GM12878 (cell line): Measurements from ENCODE around the gene TMTC3. TPM values are rescaled to one million over a fixed set of nuclear protein-coding genes. Genes with fewer than 3 reads are reported as not detected.
"Not testable (repeated sequence)": the region's sequence is repeated elsewhere in the genome, so short reads cannot be mapped to it uniquely, and the experiment has no call there.

Experiments
- ATAC-seq: fragments of 200-7000 bp; cut with Tn5 transposase; 3 replicates; pipeline ENCODE4 v1.9.1; 2020; ENCODE audit warnings: mild to moderate bottlenecking, moderate library complexity
- BruUV-seq: library from RNA; stranded (reverse); fragments of 400-500 nt; replicated peaks from 2 replicates; lab custom pipeline; 2021; lab: Mats Ljungman, UMichigan
- CTCF ChIA-PET: fragments of 300-600 bp; sonication (Branson Sonifier 250); formaldehyde crosslinking; extraction: SDS; loops from one replicate; lab custom pipeline; 2021; ENCODE audit warnings: inconsistent platforms; lab: Yijun Ruan, JAX
- POLR2A ChIA-PET: fragments of 350-600 bp; formaldehyde crosslinking; extraction: SDS; loops from one replicate; lab custom pipeline; 2021; ENCODE audit warnings: inconsistent platforms; lab: Charles Lee
- RAD21 ChIA-PET: fragments of 300-600 bp; sonication (Branson Sonifier 250); formaldehyde crosslinking; loops from one replicate; lab custom pipeline; 2023; ENCODE audit warnings: antibody characterized with exemption; ENCODE audit not compliant: unreplicated experiment; lab: Charles Lee
- SMC1A ChIA-PET: fragments of 300-600 bp; sonication (Branson Sonifier 250); formaldehyde crosslinking; loops from one replicate; lab custom pipeline; 2023; ENCODE audit not compliant: unreplicated experiment, uncharacterized antibody; lab: Charles Lee
- DNase-seq: peaks from one replicate; pipeline ENCODE4 v3.0.0-alpha.2; 2011; ENCODE audit warnings: low read depth, low spot score
- FAIRE-seq: peaks from 3 replicates; lab custom pipeline; 2011; peaks lifted over from hg19 to GRCh38; lab: Jason Lieb, UNC
- H2AFZ ChIP-seq: 2 replicates; pipeline ENCODE4 v1.6.0; 2011; ENCODE audit warnings: low read depth, low read length, control low read depth; ENCODE audit not compliant: control insufficient read depth
- H3K27ac ChIP-seq: 2 replicates; pipeline ENCODE4 v1.5.1; 2011; ENCODE audit warnings: control low read depth; ENCODE audit not compliant: control insufficient read depth, insufficient read depth
- H3K27me3 ChIP-seq, 2 experiments: replicated peaks in 1 of 2; 2 replicates each; pipeline versions ENCODE4 v1.6.0 to v1.6.1; 2011; ENCODE audit warnings: low read length in 1 of 2; ENCODE audit not compliant: control insufficient read depth in 2 of 2, insufficient read depth in 2 of 2
- H3K36me3 ChIP-seq, 2 experiments: 2 replicates each; pipeline ENCODE4 v1.5.1; 2011; ENCODE audit warnings: low read length in 1 of 2; ENCODE audit not compliant: control insufficient read depth in 2 of 2, insufficient read depth in 2 of 2
- H3K4me1 ChIP-seq: 2 replicates; pipeline ENCODE4 v1.6.1; 2011; ENCODE audit warnings: mild to moderate bottlenecking, low read length, moderate library complexity, mixed read lengths; ENCODE audit not compliant: control insufficient read depth, insufficient read depth
- H3K4me2 ChIP-seq: 2 replicates; pipeline ENCODE4 v1.6.0; 2011; ENCODE audit warnings: control low read depth; ENCODE audit not compliant: control insufficient read depth, insufficient read depth
- H3K4me3 ChIP-seq: fragments of 200-600 bp; sonication (generic); 2 replicates; pipeline ENCODE4 v1.5.1; 2016
- H3K79me2 ChIP-seq: 2 replicates; pipeline ENCODE4 v1.6.0; 2011; ENCODE audit warnings: low read length; ENCODE audit not compliant: control insufficient read depth, insufficient read depth
- H3K9ac ChIP-seq: 2 replicates; pipeline ENCODE4 v1.8.0; 2011; ENCODE audit warnings: low read length, control low read depth, mixed read lengths; ENCODE audit not compliant: control insufficient read depth, insufficient read depth
- H3K9me3 ChIP-seq: replicated peaks from 3 replicates; pipeline ENCODE4 v1.5.1; 2011; ENCODE audit warnings: mild to moderate bottlenecking, low read length; ENCODE audit not compliant: control insufficient read depth, insufficient read depth
- H4K20me1 ChIP-seq: 2 replicates; pipeline ENCODE4 v1.6.0; 2011; ENCODE audit not compliant: control insufficient read depth, insufficient read depth
- WGBS: methylation state at CpG from one replicate; pipeline ENCODE4 v1.1.6; 2016; ENCODE audit warnings: low lambda C conversion rate; ENCODE audit not compliant: insufficient replicate concordance, insufficient coverage; ENCODE audit errors: missing lambda C conversion rate; 5-methylcytosine and 5-hydroxymethylcytosine counted together
- in situ Hi-C: fragments of 300-500 bp; cut with MboI; formaldehyde crosslinking; loops from 9 replicates; pipeline ENCODE4 v1.14.3; 2018; ENCODE audit warnings: mixed read lengths
- intact Hi-C: fragments of 100-400 bp; cut with micrococcal nuclease; formaldehyde crosslinking; loops from one replicate; pipeline ENCODE4 v1.14.2; 2022; ENCODE audit not compliant: unreplicated experiment
- polyA plus RNA-seq, 11 experiments: library from polyadenylated mRNA; depleted of rRNA in 4 of 11; unstranded in 6 of 11; stranded (reverse) in 5 of 11; fragments of >200 nt; fragmentation: Nextera tagmentation in 4 of 11; fragmentation: Illumina TruSeq in 1 of 11; extraction: Ambion mirVana in 4 of 11; extraction: Trizol in 1 of 11; gene quantifications; 1 replicate in 1 of 11; 2 replicates in 10 of 11; pipeline versions ENCODE4 v1.2.1 to v1.2.3, GENCODE V29; 2011 to 2016; ENCODE audit warnings: inconsistent platforms in 2 of 11, missing spikeins in 2 of 11, low read depth in 1 of 11
- total RNA-seq, 4 experiments: library from RNA; depleted of rRNA in 3 of 4; stranded (reverse); fragments of >200 nt in 3 of 4; fragmentation: Illumina TruSeq in 1 of 4; extraction: Trizol in 1 of 4; gene quantifications; 2 replicates each; pipeline versions ENCODE4 v1.2.1 to v1.2.3, GENCODE V29; 2013 to 2021

Gene TMTC3
- total and polyA plus RNA-seq, 10 of the 15 experiments (the other 5 are each of a cell fraction or from before 2014, with no cell fraction given), result 1.4 to 5.7 (median 3.5) TPM

- BruUV-seq, H3K36me3 ChIP-seq, H3K9ac ChIP-seq, SMC1A ChIA-PET, H3K9me3 ChIP-seq, H3K27ac ChIP-seq, RAD21 ChIA-PET, FAIRE-seq, DNase-seq, H3K4me1 ChIP-seq, H3K4me2 ChIP-seq, H2AFZ ChIP-seq, ATAC-seq, H4K20me1 ChIP-seq, intact Hi-C loops, H3K27me3 ChIP-seq, H3K79me2 ChIP-seq, H3K4me3 ChIP-seq: not testable (repeated sequence)
- POLR2A ChIA-PET, result interaction anchor here (0.6 to 1.3 kb wide), 2 partner anchors 9 to 788 kb away, joined by 3 to 4 read pairs; partner anchors contain the start of genes CEP290 and TMTC3
- CTCF ChIA-PET, result interaction anchor here (0.6 kb wide), 1 partner anchor 61 kb away, joined by 3 read pairs; no protein-coding TSS in a partner anchor
- 100% methylated on average over 2 of the region's 2 CpGs for WGBS
- in situ Hi-C loops, result loop anchor here (25.0 kb wide), 1 partner anchor 1379 kb away; the partner anchor contains the start of gene GALNT4
These were observed 8.9 kb upstream of the TMTC3 start for GRCh38 chr12:88133181-88133580.

GRCh38 chr12:88139711-88140110 is 2.4 kb upstream of the TMTC3 start:
- H3K9ac ChIP-seq, BruUV-seq, H3K4me1 ChIP-seq, H3K27ac ChIP-seq, H3K27me3 ChIP-seq, H3K4me2 ChIP-seq, H3K9me3 ChIP-seq, H3K36me3 ChIP-seq, ATAC-seq, H3K4me3 ChIP-seq, RAD21 ChIA-PET, DNase-seq, H4K20me1 ChIP-seq, FAIRE-seq, H3K79me2 ChIP-seq, H2AFZ ChIP-seq, POLR2A ChIA-PET: not testable (repeated sequence)
- ChIA-PET CTCF (interaction anchor here (0.9 kb wide), 1 partner anchor 272 kb away, joined by 3 read pairs; no protein-coding TSS in a partner anchor), SMC1A (interaction anchor here (1.0 to 1.1 kb wide), 2 partner anchors 45 to 1384 kb away, joined by 3 read pairs; no protein-coding TSS in a partner anchor)
- WGBS, result 98% methylated on average over 4 of the region's 4 CpGs
- in situ Hi-C loops (loop anchor here (25.0 kb wide), 1 partner anchor 1373 kb away; the partner anchor contains the start of gene GALNT4), intact Hi-C loops (loop anchor here (5.0 to 10.0 kb wide), 3 partner anchors 158 to 1385 kb away; partner anchors contain the start of genes GALNT4 and POC1B)
